Gastrocnemius medialis (tissue), 4 donors: ENCODE measurements around the gene CA12.

Source experiments
- POLR2A ChIP-seq, 2 donors: fragments of 450-650 bp; IDR thresholded peaks; one replicate each; pipeline ENCODE4 v1.6.1; 2017; ENCODE audit warnings: antibody characterized with exemption in 2 of 2, mild to moderate bottlenecking in 2 of 2, moderate library complexity in 2 of 2
- TF ChIP-seq, protein P1 (sequence below), 5 experiments: fragments of 450-650 bp in 3 of 5; fragments of 200-600 bp in 2 of 5; sonication (generic) in 2 of 5; IDR thresholded peaks in 4 of 5; conservative IDR thresholded peaks in 1 of 5; 1 replicate in 4 of 5; 2 replicates in 1 of 5; pipeline ENCODE4 v1.5.1; 2016 to 2019; ENCODE audit warnings: antibody characterized with exemption in 5 of 5, mild to moderate bottlenecking in 3 of 5, moderate library complexity in 3 of 5

DNA sequence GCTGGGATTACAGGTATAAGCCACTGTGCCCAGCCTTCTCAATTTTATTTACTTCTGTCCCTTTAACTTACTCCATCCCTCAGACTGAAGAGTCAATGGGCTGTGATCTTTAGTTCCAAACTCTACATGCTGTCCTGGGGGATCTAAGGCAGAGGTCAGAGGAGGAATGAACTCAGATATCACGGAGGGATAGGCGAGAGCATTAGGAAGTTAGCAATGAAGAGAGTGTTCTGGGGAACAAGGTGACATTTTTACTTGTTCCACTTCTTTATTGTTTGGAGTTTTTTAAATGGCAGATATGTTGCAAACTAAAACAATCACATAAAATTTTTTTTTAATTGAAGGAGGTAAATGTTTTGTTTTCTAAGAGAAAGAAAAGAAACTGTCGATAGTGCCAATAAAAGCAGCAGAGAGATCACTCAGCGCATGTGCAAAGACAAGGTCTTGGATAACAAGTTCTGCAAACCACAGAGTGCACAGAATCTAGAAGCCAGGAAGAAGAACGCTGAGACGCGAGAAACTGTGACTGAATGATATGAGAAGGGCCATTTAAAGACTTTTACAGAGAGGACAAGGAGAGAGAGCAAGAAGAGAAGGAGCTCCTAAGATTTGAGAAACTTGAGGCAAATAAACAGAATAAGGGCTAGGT lies 10.8 kb upstream of the CA12 start:
- TF ChIP-seq, protein P1, sequence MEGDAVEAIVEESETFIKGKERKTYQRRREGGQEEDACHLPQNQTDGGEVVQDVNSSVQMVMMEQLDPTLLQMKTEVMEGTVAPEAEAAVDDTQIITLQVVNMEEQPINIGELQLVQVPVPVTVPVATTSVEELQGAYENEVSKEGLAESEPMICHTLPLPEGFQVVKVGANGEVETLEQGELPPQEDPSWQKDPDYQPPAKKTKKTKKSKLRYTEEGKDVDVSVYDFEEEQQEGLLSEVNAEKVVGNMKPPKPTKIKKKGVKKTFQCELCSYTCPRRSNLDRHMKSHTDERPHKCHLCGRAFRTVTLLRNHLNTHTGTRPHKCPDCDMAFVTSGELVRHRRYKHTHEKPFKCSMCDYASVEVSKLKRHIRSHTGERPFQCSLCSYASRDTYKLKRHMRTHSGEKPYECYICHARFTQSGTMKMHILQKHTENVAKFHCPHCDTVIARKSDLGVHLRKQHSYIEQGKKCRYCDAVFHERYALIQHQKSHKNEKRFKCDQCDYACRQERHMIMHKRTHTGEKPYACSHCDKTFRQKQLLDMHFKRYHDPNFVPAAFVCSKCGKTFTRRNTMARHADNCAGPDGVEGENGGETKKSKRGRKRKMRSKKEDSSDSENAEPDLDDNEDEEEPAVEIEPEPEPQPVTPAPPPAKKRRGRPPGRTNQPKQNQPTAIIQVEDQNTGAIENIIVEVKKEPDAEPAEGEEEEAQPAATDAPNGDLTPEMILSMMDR (IDR thresholded peaks at IDR 0.05 in 4 of 5, conservative IDR thresholded peaks at IDR 0.05 in 1 of 5) = no peak
- TF ChIP-seq POLR2A (IDR thresholded peaks at IDR 0.05) = no peak
